Mesenteric fat pad (tissue), 1 donor: Measurements from ENCODE around the gene PKP3. TPM values are rescaled to one million over a fixed set of nuclear protein-coding genes. Genes with fewer than 3 reads are reported as not detected.
A peak's percentile ranks its signal among the peaks of the same experiment; 100 is the strongest.

ENCODE experiments used
- DNase-seq: peaks from one replicate; pipeline ENCODE4 v3.0.0-alpha.2; 2020; ENCODE audit warnings: low spot score
- total RNA-seq: library from RNA; stranded (reverse); fragmentation: NEBNext Ultra II Directional; extraction: Animal tissue kit (Norgen Biotek cat#: 25700); gene quantifications from one replicate; pipeline ENCODE4 v1.2.1, GENCODE V29; 2021
- donor health status: DM: yes; HTN: yes; CAD: no.

PKP3 gene
- total RNA-seq, 1 donor from 2014 or later: 1.2 TPM

GRCh38 chr11:363443-363805 is 30.6 kb upstream of the PKP3 start:
- peak; percentile 43 for DNase-seq

GRCh38 chr11:363948-364761 is 29.9 kb upstream of the PKP3 start:
- peak; percentile 90 for DNase-seq

GRCh38 chr11:364991-365725 is 28.9 kb upstream of the PKP3 start:
- no peak for DNase-seq

GRCh38 chr11:365831-366230 is 28.2 kb upstream of the PKP3 start:
- DNase-seq: no peak

GRCh38 chr11:367956-368413 is 26.0 kb upstream of the PKP3 start:
- DNase-seq: no peak

GRCh38 chr11:368414-369335 is 25.3 kb upstream of the PKP3 start:
- no peak for DNase-seq

- no peak for DNase-seq
Observed at GRCh38 chr11:369336-370018, 24.5 kb upstream of the PKP3 start, which contains the start of gene B4GALNT4. Gene B4GALNT4, plus strand, starts transcription at chr11:369499. Its CDS starts 305 bp downstream, at chr11:369804.

- no peak for DNase-seq
Observed at GRCh38 chr11:370070-370941, 23.7 kb upstream of the PKP3 start.

GRCh38 chr11:371051-371450 is 23.0 kb upstream of the PKP3 start:
- no peak for DNase-seq

- DNase-seq: no peak
Observed at GRCh38 chr11:371716-372590, 22.1 kb upstream of the PKP3 start.

- DNase-seq: no peak
Observed at GRCh38 chr11:372809-373715, 20.9 kb upstream of the PKP3 start.

GRCh38 chr11:373716-374551 is 20.1 kb upstream of the PKP3 start:
- DNase-seq: no peak

- DNase-seq: no peak
Observed at GRCh38 chr11:375065-376025, 18.7 kb upstream of the PKP3 start.

GRCh38 chr11:376531-377173 is 17.4 kb upstream of the PKP3 start:
- DNase-seq: no peak
